BLaER1 treated with 17β-estradiol and CSF1 and Interleukin-3, amounts not matched to agents 10 nM and 100 nM (cell line): ENCODE results near the gene TTC33.

Experiments used
- H3K27ac ChIP-seq, 11 experiments: shearing (Covaris generic); formaldehyde crosslinking; 2 replicates each; pipeline ENCODE4 v1.8.1; 2022
- H3K27me3 ChIP-seq, 11 experiments: shearing (Covaris generic); formaldehyde crosslinking; 2 replicates each; pipeline ENCODE4 v1.8.1; 2022
- H3K36me3 ChIP-seq, 11 experiments: shearing (Covaris generic); formaldehyde crosslinking; 2 replicates each; pipeline ENCODE4 v1.8.1; 2022
- H3K4me1 ChIP-seq, 10 experiments: shearing (Covaris generic); formaldehyde crosslinking; 2 replicates each; pipeline ENCODE4 v1.8.1; 2022
- H3K4me2 ChIP-seq, 11 experiments: shearing (Covaris generic); formaldehyde crosslinking; 2 replicates each; pipeline ENCODE4 v1.8.1; 2022
- H3K4me3 ChIP-seq, 10 experiments: shearing (Covaris generic); formaldehyde crosslinking; 2 replicates each; pipeline ENCODE4 v1.8.1; 2022
- H3K9ac ChIP-seq, 11 experiments: shearing (Covaris generic); formaldehyde crosslinking; 2 replicates each; pipeline ENCODE4 v1.8.1; 2022
- H3K9me3 ChIP-seq, 11 experiments: shearing (Covaris generic); formaldehyde crosslinking; replicated peaks in 1 of 11; 2 replicates each; pipeline ENCODE4 v1.8.1; 2022
- H4K20me1 ChIP-seq, 11 experiments: shearing (Covaris generic); formaldehyde crosslinking; 2 replicates each; pipeline ENCODE4 v1.8.1; 2022
- Cebpa-rat ChIP-seq, 11 experiments: shearing (Covaris generic); IDR thresholded peaks; 2 replicates each; pipeline ENCODE4 v1.8.1; 2022

The TTC33 gene

GRCh38 chr5:40495237-40495635 is 260.5 kb downstream of the TTC33 start:
- Histone ChIP-seq H3K9me3 (peaks cover 0 to 28% (median 19%) of the 10 kb centered on the region in 11 experiments; a peak in 18 of 22 replicates), H3K4me3 (no peak overlapping the region), H4K20me1 (no peaks in the 10 kb centered on the region), H3K9ac (no peak overlapping the region), H3K4me2 (peak overlapping the region in 7 of 11 experiments; percentile 8 to 66 (median 44); a peak in 10 of 22 replicates), H3K36me3 (peaks cover 0 to 4% (median 0%) of the 10 kb centered on the region in 11 experiments; a peak in 1 of 22 replicates), H3K4me1 (peaks cover 23 to 87% (median 33%) of the 10 kb centered on the region in 10 experiments), H3K27me3 (no peaks in the 10 kb centered on the region), H3K27ac (peak overlapping the region in 5 of 11 experiments; percentile 20 to 57 (median 32); a peak in 9 of 22 replicates)
- TF ChIP-seq Cebpa-rat (IDR thresholded peaks at IDR 0.05): no peak

GRCh38 chr5:40494631-40495236 is 261.0 kb downstream of the TTC33 start:
- Histone ChIP-seq H3K27me3 (no peaks in the 10 kb centered on the region), H4K20me1 (no peaks in the 10 kb centered on the region), H3K27ac (peak overlapping the region in 4 of 11 experiments; percentile 20 to 57 (median 34); a peak in 9 of 22 replicates), H3K36me3 (peaks cover 0 to 4% (median 0%) of the 10 kb centered on the region in 11 experiments; a peak in 1 of 22 replicates), H3K9me3 (peaks cover 0 to 28% (median 19%) of the 10 kb centered on the region in 11 experiments; a peak in 18 of 22 replicates), H3K4me3 (no peak overlapping the region), H3K9ac (no peak overlapping the region; a peak in 1 of 22 replicates), H3K4me2 (peak overlapping the region in 7 of 11 experiments; percentile 8 to 66 (median 44); a peak in 11 of 22 replicates), H3K4me1 (peaks cover 27 to 87% (median 37%) of the 10 kb centered on the region in 10 experiments)
- no peak for TF ChIP-seq Cebpa-rat (IDR thresholded peaks at IDR 0.05)

DNA sequence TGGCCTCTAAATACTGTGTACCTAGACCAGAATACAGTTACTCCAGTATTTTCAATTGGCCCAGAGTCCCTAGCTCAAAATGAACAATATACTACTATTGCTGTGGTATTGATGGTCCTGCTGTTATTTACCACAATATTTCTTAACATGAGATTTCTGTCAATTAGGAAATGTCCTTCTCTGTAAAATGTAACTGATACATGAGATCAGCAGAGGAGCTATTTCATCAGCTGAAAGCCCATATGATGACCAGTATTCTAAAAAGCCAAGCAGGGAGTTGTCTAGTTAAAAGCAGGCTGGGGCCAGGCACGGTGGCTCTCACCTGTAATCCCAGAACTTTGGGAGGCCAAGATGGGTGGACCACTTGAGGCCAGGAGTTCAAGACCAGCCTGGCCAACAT is 263.7 kb downstream of the TTC33 start:
- Histone ChIP-seq H3K9me3 (peaks cover 0 to 28% (median 19%) of the 10 kb centered on the region in 11 experiments; a peak in 18 of 22 replicates), H3K4me3 (no peak overlapping the region), H3K4me2 (peak overlapping the region; percentile 56 to 90 (median 72)), H3K27ac (peak overlapping the region; percentile 88 to 98 (median 95); a peak in 20 of 22 replicates), H4K20me1 (no peaks in the 10 kb centered on the region), H3K9ac (peak overlapping the region in 6 of 11 experiments; percentile 15 to 81 (median 62); a peak in 10 of 22 replicates), H3K36me3 (peaks cover 0 to 4% (median 0%) of the 10 kb centered on the region in 11 experiments; a peak in 1 of 22 replicates), H3K4me1 (peaks cover 50 to 89% (median 63%) of the 10 kb centered on the region in 10 experiments), H3K27me3 (no peaks in the 10 kb centered on the region)
- TF ChIP-seq Cebpa-rat (IDR thresholded peaks at IDR 0.05): no peak

DNA sequence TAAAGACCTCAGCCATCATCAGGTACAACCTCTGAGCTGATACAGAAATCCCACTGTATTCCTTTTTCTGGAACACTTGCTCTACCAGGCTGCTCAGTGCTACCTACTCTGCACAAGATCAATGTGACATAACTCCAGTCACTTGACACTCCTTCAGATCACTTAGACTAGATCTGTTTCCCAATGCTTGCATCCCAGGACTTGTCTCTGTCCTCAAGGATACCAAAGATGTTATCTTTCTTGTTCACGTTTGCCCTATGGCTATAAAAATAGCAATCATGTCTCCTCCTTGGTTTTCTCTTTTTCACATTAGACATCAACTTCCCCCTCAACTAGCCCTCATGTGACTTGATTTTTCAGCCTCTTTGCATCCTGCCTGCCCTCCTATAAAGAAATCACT is 264.1 kb downstream of the TTC33 start:
- peaks cover 51 to 93% (median 65%) of the 10 kb centered on the region in 10 experiments for H3K4me1 ChIP-seq
- H3K9me3 ChIP-seq: peaks cover 0 to 28% (median 19%) of the 10 kb centered on the region in 11 experiments; a peak in 18 of 22 replicates
- H3K4me3 ChIP-seq: no peak overlapping the region
- H3K4me2 ChIP-seq: peak overlapping the region; percentile 56 to 90 (median 72)
- no peak for TF ChIP-seq Cebpa-rat (IDR thresholded peaks at IDR 0.05)
- H3K9ac ChIP-seq: peak overlapping the region in 6 of 11 experiments; percentile 15 to 81 (median 62); a peak in 12 of 22 replicates
- no peaks in the 10 kb centered on the region for H3K27me3 ChIP-seq
- peak overlapping the region; percentile 88 to 98 (median 95); a peak in 20 of 22 replicates for H3K27ac ChIP-seq
- peaks cover 0 to 4% (median 0%) of the 10 kb centered on the region in 11 experiments; a peak in 1 of 22 replicates for H3K36me3 ChIP-seq
- H4K20me1 ChIP-seq: no peaks in the 10 kb centered on the region

DNA sequence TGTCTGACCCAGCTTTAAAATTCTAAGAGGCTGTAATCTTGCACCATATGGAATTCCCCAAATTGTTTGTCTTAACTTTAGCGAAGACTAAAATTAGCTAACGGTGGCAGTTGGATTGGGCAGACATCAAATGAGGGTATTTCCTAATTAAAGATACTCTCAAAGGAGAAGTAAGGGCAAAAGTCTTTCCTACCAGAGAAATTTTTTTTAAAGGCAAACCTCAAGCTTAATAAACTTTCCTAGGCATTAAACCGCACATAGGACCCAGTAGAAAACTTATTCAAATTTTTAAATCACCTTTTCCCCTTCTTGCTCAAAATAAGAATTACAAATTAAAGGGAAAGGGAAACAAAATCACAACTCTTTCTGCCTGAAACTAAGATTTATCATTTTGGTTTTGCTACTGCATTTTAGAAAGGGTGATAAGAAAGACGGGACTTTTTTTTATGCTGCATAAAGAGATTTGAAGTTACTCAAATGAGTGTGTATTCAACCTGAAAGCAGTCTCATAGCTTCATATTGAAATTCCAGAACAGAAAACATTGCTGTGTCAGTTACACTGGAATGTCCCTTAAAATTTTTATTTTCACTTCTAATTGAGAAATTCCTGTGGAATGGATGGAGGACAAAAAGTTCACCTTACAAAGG is 265.2 kb downstream of the TTC33 start:
- Histone ChIP-seq H3K4me2 (peak overlapping the region; percentile 49 to 90 (median 72)), H3K4me1 (peaks cover 62 to 100% (median 76%) of the 10 kb centered on the region in 10 experiments), H3K9me3 (peaks cover 0 to 27% (median 19%) of the 10 kb centered on the region in 11 experiments; a peak in 18 of 22 replicates), H3K27me3 (no peaks in the 10 kb centered on the region), H3K36me3 (peaks cover 0 to 4% (median 0%) of the 10 kb centered on the region in 11 experiments; a peak in 1 of 22 replicates), H3K27ac (peak overlapping the region; percentile 88 to 98 (median 95)), H3K4me3 (peak overlapping the region in 3 of 10 experiments; percentile 7 to 31 (median 23); a peak in 5 of 20 replicates), H4K20me1 (no peaks in the 10 kb centered on the region), H3K9ac (peak overlapping the region; percentile 66 to 81 (median 73))
- TF ChIP-seq Cebpa-rat (IDR thresholded peaks at IDR 0.05): peak in 2 of 11 experiments; percentile 76 to 80; a peak in 3 of 22 replicates

- no peak overlapping the region for H3K4me3 ChIP-seq
- H3K4me2 ChIP-seq: peak overlapping the region; percentile 63 to 91 (median 75); a peak in 20 of 22 replicates
- H3K27ac ChIP-seq: peak overlapping the region; percentile 88 to 98 (median 95)
- peak overlapping the region in 7 of 11 experiments; percentile 10 to 79 (median 34); a peak in 12 of 22 replicates for H3K9ac ChIP-seq
- peaks cover 0 to 4% (median 0%) of the 10 kb centered on the region in 11 experiments; a peak in 1 of 22 replicates for H3K36me3 ChIP-seq
- H3K4me1 ChIP-seq: peaks cover 64 to 100% (median 78%) of the 10 kb centered on the region in 10 experiments
- H3K27me3 ChIP-seq: no peaks in the 10 kb centered on the region
- H4K20me1 ChIP-seq: no peaks in the 10 kb centered on the region
- peaks cover 0 to 22% (median 19%) of the 10 kb centered on the region in 11 experiments; a peak in 18 of 22 replicates for H3K9me3 ChIP-seq
- TF ChIP-seq Cebpa-rat (IDR thresholded peaks at IDR 0.05): no peak
These were observed 266.3 kb downstream of the TTC33 start for GRCh38 chr5:40489421-40489820.

DNA sequence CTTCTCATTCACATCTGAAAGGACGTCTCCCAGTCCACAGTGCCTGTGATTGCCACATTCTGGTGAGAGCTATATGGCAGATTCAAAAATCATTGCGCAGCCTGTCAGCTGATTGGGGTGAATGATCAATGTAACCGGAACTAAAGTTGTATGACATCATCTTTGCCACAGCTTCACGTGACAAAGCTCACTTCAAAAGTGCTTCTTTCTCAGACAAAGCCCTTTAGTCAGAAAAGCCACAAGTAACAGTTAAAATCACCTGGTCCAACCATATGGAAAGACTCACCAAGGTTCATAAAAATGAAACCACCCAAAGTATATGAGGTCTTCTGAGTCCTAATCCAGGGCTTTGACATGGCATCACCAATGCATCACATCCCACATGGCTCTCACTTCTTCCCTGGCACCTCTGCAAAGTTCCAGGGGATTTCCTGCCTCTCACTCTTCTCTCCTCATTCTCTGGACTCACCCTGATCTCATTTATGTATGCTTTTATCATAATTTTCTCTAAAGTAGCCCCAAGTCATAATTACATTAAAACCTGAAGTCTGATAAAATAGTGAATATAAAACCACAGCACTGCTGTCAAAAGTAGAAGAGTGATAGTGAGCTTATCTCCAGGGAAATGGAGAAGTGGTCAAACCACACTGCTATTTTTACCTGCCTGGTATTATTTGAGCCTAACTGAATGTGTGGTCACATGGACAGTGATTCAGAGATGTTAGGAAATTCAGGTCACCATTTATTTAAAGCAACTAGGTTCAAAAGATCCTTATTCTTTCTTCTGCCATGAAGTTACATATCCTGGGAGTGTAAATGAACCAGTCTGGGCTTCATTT is 269.1 kb downstream of the TTC33 start:
- peaks cover 72 to 90% (median 85%) of the 10 kb centered on the region in 10 experiments for H3K4me1 ChIP-seq
- peak; percentile 57 to 94 (median 83); a peak in 20 of 22 replicates for TF ChIP-seq Cebpa-rat (IDR thresholded peaks at IDR 0.05)
- H3K36me3 ChIP-seq: no peaks in the 10 kb centered on the region
- H3K9me3 ChIP-seq: peaks cover 0 to 9% (median 0%) of the 10 kb centered on the region in 11 experiments; a peak in 3 of 22 replicates
- peak overlapping the region; percentile 72 to 87 (median 81) for H3K9ac ChIP-seq
- peak overlapping the region; percentile 63 to 91 (median 75) for H3K4me2 ChIP-seq
- peak overlapping the region in 5 of 10 experiments; percentile 8 to 35 (median 22); a peak in 4 of 20 replicates for H3K4me3 ChIP-seq
- no peaks in the 10 kb centered on the region for H4K20me1 ChIP-seq
- peak overlapping the region; percentile 88 to 98 (median 95) for H3K27ac ChIP-seq
- no peaks in the 10 kb centered on the region for H3K27me3 ChIP-seq
